ENCODE results near the gene EPS15.
"Not testable (repeated sequence)": the region's sequence is repeated elsewhere in the genome, so short reads cannot be mapped to it uniquely, and the experiment has no call there.

DNA sequence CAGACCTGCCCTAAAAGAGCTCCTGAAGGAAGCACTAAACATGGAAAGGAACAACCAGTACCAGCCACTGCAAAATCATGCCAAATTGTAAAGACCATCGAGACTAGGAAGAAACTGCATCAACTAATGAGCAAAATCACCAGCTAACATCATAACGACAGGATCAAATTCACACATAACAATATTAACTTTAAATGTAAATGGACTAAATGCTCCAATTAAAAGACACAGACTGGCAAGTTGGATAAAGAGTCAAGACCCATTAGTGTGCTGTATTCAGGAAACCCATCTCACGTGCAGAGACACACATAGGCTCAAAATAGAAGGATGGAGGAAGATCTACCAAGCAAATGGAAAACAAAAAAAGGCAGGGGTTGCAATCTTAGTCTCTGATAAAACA is 131.8 kb downstream of the EPS15 start:
- TF ChIP-seq, protein P1, sequence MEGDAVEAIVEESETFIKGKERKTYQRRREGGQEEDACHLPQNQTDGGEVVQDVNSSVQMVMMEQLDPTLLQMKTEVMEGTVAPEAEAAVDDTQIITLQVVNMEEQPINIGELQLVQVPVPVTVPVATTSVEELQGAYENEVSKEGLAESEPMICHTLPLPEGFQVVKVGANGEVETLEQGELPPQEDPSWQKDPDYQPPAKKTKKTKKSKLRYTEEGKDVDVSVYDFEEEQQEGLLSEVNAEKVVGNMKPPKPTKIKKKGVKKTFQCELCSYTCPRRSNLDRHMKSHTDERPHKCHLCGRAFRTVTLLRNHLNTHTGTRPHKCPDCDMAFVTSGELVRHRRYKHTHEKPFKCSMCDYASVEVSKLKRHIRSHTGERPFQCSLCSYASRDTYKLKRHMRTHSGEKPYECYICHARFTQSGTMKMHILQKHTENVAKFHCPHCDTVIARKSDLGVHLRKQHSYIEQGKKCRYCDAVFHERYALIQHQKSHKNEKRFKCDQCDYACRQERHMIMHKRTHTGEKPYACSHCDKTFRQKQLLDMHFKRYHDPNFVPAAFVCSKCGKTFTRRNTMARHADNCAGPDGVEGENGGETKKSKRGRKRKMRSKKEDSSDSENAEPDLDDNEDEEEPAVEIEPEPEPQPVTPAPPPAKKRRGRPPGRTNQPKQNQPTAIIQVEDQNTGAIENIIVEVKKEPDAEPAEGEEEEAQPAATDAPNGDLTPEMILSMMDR (conservative IDR thresholded peaks at IDR 0.05 in 1 of 2, IDR thresholded peaks at IDR 0.05 in 1 of 2; ENCODE audit: extremely low read depth in 1 of 2, insufficient read depth in 1 of 2, low read depth in 1 of 2, low read length in 2 of 2): not testable (repeated sequence)
- TF ChIP-seq EZH2 (IDR thresholded peaks at IDR 0.05; ENCODE audit: borderline replicate concordance, low read length): not testable (repeated sequence)

Measured in mammary epithelial cell (primary cell).